Measurements from ENCODE around the gene ATP8B1.

ATP8B1 gene

GRCh38 chr18:57619876-57620275, 183.2 kb downstream of the ATP8B1 start:
- TF ChIP-seq CTCF (conservative IDR thresholded peaks at IDR 0.05; ENCODE audit: control insufficient read depth, insufficient read depth, low read depth, low read length) = no peak
- DNase-seq (ENCODE audit: low read depth) = no peak
- no peak overlapping the region for H3K4me3 ChIP-seq (ENCODE audit: control insufficient read depth, low read depth, low read length)

DNA sequence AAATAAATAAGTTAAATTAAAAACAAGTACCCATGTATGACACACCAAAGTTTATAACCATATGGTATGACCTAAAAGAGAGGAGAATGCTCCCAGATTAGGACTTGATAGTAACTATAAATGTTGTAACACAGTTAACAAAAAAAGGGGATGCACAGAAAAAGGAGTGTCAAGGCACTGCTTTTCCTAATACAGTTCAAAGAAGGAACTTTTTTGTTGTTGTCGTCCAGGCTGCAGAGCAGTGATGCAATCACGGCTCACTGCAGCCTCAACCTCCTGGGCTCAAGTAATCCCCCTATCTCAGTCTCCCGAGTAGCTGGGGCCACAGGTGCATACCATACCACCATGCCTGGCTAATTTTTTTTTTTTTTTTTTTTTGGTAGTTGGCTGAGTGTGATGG, 184.2 kb downstream of the ATP8B1 start:
- DNase-seq (ENCODE audit: low read depth) = no peak
- no peak for TF ChIP-seq CTCF (conservative IDR thresholded peaks at IDR 0.05; ENCODE audit: control insufficient read depth, insufficient read depth, low read depth, low read length)
- no peak overlapping the region for H3K4me3 ChIP-seq (ENCODE audit: control insufficient read depth, low read depth, low read length)

DNA sequence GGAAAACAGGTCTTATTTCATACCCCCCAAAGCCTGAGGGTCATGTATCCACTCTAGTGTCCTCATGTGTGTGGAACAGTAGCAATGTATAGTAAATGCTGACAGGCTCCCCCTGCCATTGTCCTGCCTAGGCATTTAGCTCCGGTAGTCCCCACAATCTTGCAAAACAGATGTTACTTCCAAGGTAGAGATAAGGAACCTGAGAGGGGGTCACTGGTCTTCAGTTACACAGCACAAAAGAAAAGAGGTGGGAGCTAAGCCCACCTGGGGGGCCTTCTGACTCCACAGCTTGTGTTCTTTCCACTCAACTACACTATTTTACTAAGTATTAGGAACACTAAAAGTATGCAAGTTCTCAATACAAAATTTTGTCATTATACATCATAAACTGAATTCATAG, 199.2 kb downstream of the ATP8B1 start:
- no peak overlapping the region for H3K4me3 ChIP-seq (ENCODE audit: control insufficient read depth, low read depth, low read length)
- no peak for TF ChIP-seq CTCF (conservative IDR thresholded peaks at IDR 0.05; ENCODE audit: control insufficient read depth, insufficient read depth, low read depth, low read length)
- DNase-seq (ENCODE audit: low read depth) = no peak

Data from fibroblast of mammary gland (primary cell).